CMK (cell line): ENCODE results near the gene STK36.

Source experiments
- DNase-seq: peaks from one replicate; pipeline ENCODE4 v3.0.0-alpha.2; 2010; ENCODE audit warnings: low read depth

Gene STK36

GRCh38 chr2:218719457-218719856 is 47.6 kb downstream of the STK36 start:
- no peak for DNase-seq

- DNase-seq: no peak
These were observed 48.5 kb downstream of the STK36 start for GRCh38 chr2:218720048-218721041.

- DNase-seq: no peak
These were observed 49.6 kb downstream of the STK36 start for GRCh38 chr2:218721488-218721887.

- peak; percentile 58 for DNase-seq
These were observed 50.0 kb downstream of the STK36 start for GRCh38 chr2:218721934-218722333.

- DNase-seq: no peak
These were observed 50.5 kb downstream of the STK36 start for GRCh38 chr2:218722419-218722818.

- no peak for DNase-seq
These were observed 51.2 kb downstream of the STK36 start for GRCh38 chr2:218722876-218723785.

GRCh38 chr2:218726004-218726574 is 54.2 kb downstream of the STK36 start:
- DNase-seq: no peak

GRCh38 chr2:218727502-218728165 is 55.7 kb downstream of the STK36 start:
- DNase-seq: no peak

- no peak for DNase-seq
These were observed 57.8 kb downstream of the STK36 start for GRCh38 chr2:218729640-218730039.

- no peak for DNase-seq
These were observed 60.3 kb downstream of the STK36 start for GRCh38 chr2:218732052-218732760.

GRCh38 chr2:218732761-218733158 is 60.9 kb downstream of the STK36 start:
- no peak for DNase-seq

- no peak for DNase-seq
These were observed 61.5 kb downstream of the STK36 start for GRCh38 chr2:218733171-218734021.

GRCh38 chr2:218734190-218734975 is 62.5 kb downstream of the STK36 start:
- no peak for DNase-seq

- no peak for DNase-seq
These were observed 64.6 kb downstream of the STK36 start for GRCh38 chr2:218736531-218736930.

- no peak for DNase-seq
These were observed 71.2 kb downstream of the STK36 start for GRCh38 chr2:218743068-218743467.

- no peak for DNase-seq
These were observed 72.7 kb downstream of the STK36 start for GRCh38 chr2:218744615-218745014.

GRCh38 chr2:218745160-218745558 is 73.3 kb downstream of the STK36 start:
- DNase-seq: no peak

- DNase-seq: no peak
These were observed 73.9 kb downstream of the STK36 start for GRCh38 chr2:218745559-218746469.
